SK-N-SH treated with all-trans-retinoic acid at 6 μM for 48 hours (cell line): ENCODE measurements around the gene CDIPT.

Source experiments
- ARNTL ChIP-seq: fragments of 450-650 bp; formaldehyde crosslinking; IDR thresholded peaks from 2 replicates; pipeline ENCODE4 v1.5.0; 2020; ENCODE audit warnings: low read depth, mild to moderate bottlenecking, moderate library complexity, borderline replicate concordance
- CSRNP3 ChIP-seq: fragments of 250-450 bp; sonication (Bioruptor Pico); IDR thresholded peaks from 2 replicates; pipeline ENCODE4 v1.5.1; 2021; ENCODE audit warnings: mild to moderate bottlenecking, moderate library complexity
- PATZ1 ChIP-seq: fragments of 250-450 bp; sonication (Bioruptor Pico); IDR thresholded peaks from 2 replicates; pipeline ENCODE4 v1.8.0; 2020; ENCODE audit warnings: mild to moderate bottlenecking, moderate library complexity, borderline replicate concordance
- RARB ChIP-seq: fragments of 250-450 bp; sonication (Bioruptor Pico); IDR thresholded peaks from 2 replicates; pipeline ENCODE4 v1.8.0; 2021; ENCODE audit warnings: mild to moderate bottlenecking, moderate library complexity
- TF ChIP-seq, protein P1 (sequence below): fragments of 250-450 bp; sonication (Bioruptor Pico); IDR thresholded peaks from 2 replicates; pipeline ENCODE4 v1.5.1; 2020; ENCODE audit warnings: low read depth, mild to moderate bottlenecking, moderate library complexity

DNA sequence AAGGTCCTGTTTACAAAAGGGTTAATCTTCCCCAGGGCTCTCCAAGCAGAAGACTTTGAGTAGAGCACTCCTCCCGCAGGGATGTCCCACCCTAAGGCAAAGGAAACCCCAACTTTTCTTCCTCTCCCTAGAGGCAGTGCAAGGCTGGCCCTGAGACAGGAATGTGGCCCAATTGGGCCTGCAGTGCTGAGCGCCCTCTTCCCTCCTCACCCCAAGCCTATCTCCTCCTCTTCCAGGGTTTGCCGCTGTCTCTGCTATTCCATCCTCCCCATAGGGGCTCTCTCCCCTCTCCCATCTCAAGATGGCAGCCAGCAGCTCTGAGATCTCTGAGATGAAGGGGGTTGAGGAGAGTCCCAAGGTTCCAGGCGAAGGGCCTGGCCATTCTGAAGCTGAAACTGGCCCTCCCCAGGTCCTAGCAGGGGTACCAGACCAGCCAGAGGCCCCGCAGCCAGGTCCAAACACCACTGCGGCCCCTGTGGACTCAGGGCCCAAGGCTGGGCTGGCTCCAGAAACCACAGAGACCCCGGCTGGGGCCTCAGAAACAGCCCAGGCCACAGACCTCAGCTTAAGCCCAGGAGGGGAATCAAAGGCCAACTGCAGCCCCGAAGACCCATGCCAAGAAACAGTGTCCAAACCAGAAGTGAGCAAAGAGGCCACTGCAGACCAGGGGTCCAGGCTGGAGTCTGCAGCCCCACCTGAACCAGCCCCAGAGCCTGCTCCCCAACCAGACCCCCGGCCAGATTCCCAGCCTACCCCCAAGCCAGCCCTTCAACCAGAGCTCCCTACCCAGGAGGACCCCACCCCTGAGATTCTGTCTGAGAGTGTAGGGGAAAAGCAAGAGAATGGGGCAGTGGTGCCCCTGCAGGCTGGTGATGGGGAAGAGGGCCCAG is 50.0 kb downstream of the CDIPT start:
- TF ChIP-seq CSRNP3 (CRISPR knock-in tag) (no peak), RARB (CRISPR knock-in tag) (no peak), PATZ1 (CRISPR knock-in tag) (no peak), ARNTL (CRISPR knock-in tag) (no peak)
- TF ChIP-seq, protein P1, sequence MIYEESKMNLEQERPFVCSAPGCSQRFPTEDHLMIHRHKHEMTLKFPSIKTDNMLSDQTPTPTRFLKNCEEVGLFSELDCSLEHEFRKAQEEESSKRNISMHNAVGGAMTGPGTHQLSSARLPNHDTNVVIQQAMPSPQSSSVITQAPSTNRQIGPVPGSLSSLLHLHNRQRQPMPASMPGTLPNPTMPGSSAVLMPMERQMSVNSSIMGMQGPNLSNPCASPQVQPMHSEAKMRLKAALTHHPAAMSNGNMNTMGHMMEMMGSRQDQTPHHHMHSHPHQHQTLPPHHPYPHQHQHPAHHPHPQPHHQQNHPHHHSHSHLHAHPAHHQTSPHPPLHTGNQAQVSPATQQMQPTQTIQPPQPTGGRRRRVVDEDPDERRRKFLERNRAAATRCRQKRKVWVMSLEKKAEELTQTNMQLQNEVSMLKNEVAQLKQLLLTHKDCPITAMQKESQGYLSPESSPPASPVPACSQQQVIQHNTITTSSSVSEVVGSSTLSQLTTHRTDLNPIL (CRISPR knock-in tag) = no peak
